ENCODE data around the gene PIK3R2. TPM values are rescaled to one million over a fixed set of nuclear protein-coding genes. Genes with fewer than 3 reads are reported as not detected.
"Not testable (repeated sequence)": the region's sequence is repeated elsewhere in the genome, so short reads cannot be mapped to it uniquely, and the experiment has no call there.

The PIK3R2 gene
- total RNA-seq, 1 donor from 2014 or later: 41.4 TPM

DNA sequence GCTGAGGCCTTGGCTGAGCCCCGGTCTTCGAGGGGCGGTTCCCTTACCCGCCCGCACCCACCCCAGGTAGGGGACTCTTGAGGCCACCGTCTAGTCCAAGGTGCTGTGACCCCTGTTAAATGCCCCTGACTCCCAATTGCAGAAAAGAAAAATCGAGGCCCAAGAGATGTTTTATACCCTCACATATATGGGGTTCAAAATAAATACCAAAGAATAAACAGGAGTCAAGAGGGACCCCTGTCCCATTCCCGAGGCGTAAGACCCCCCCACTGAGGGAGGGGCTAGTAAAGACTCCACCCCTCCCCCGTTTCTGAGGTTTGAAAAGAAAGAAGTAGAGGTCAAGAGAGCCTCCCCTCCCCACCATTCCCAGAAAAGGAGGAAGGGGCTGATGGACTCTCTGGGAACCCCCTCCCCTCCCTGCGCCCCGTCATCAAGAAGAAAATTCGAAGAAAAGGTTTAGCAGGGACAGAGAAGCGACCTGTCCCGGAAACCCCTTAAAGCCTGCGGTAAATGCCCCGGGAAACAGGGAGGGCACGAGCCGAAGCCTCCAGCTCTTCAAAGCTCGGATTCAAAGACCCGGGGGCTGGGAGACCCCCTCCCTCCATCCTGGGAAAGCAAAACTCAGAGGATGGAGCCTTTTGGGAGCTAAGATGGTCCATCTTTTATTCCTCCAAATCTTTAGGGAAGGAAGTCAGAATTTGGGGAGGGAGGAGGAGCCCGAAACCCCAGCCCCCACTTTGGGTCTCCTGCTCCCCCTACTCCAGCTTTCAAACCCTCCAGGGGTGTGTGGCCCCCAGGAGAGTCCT is 51.6 kb downstream of the PIK3R2 start:
- Histone ChIP-seq H3K27me3 (ENCODE audit: control insufficient read depth, insufficient read depth, low read length) (peaks cover 16% of the 10 kb centered on the region), H3K4me3 (ENCODE audit: low read depth, low read length) (peak overlapping the region; percentile 52), H3K36me3 (ENCODE audit: control insufficient read depth, insufficient read depth, low read length) (no peaks in the 10 kb centered on the region)
- TF ChIP-seq, protein P1, sequence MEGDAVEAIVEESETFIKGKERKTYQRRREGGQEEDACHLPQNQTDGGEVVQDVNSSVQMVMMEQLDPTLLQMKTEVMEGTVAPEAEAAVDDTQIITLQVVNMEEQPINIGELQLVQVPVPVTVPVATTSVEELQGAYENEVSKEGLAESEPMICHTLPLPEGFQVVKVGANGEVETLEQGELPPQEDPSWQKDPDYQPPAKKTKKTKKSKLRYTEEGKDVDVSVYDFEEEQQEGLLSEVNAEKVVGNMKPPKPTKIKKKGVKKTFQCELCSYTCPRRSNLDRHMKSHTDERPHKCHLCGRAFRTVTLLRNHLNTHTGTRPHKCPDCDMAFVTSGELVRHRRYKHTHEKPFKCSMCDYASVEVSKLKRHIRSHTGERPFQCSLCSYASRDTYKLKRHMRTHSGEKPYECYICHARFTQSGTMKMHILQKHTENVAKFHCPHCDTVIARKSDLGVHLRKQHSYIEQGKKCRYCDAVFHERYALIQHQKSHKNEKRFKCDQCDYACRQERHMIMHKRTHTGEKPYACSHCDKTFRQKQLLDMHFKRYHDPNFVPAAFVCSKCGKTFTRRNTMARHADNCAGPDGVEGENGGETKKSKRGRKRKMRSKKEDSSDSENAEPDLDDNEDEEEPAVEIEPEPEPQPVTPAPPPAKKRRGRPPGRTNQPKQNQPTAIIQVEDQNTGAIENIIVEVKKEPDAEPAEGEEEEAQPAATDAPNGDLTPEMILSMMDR (IDR thresholded peaks at IDR 0.05; ENCODE audit: insufficient read depth, low read length, poor library complexity, severe bottlenecking): no peak
- no peak for DNase-seq (ENCODE audit: low read depth)

DNA sequence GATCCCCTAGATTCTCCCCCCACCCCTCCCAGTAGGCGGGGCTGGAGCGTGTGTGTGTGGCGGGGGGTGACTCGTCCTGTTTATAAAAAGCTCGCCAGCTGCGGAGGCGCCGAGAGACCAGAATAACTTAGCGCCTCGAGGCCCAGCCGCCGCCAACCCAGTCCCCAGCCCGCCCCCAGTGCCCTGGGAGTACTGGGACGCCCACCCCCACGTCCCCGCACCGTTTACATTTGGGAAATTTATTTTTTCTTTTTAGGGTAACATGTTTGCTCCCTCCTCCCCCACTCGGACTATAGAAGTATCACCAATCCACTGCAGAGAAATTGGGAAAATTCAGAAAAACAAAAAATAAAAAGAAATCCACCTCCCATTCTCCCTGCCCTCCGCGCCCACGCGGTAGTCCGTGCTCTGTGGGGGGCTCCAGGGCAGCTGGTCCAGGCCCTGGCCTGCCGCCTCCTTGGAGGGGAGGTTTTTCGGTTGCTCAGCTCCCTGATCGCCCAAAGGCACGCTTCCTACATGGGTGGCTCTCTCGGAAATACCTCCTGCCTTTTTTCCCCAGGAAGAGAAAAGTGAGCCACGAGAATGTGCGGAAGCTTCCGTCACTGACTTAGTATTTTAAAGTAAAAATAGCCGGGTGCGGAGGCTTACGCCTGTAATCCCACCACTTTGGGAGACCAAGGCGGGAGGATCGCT is 52.4 kb downstream of the PIK3R2 start:
- Histone ChIP-seq H3K4me3 (ENCODE audit: low read depth, low read length) (peak overlapping the region; percentile 52), H3K27me3 (ENCODE audit: control insufficient read depth, insufficient read depth, low read length) (peaks cover 16% of the 10 kb centered on the region), H3K36me3 (ENCODE audit: control insufficient read depth, insufficient read depth, low read length) (no peaks in the 10 kb centered on the region)
- TF ChIP-seq, protein P1 (IDR thresholded peaks at IDR 0.05; ENCODE audit: insufficient read depth, low read length, poor library complexity, severe bottlenecking): no peak
- DNase-seq (ENCODE audit: low read depth): no peak

DNA sequence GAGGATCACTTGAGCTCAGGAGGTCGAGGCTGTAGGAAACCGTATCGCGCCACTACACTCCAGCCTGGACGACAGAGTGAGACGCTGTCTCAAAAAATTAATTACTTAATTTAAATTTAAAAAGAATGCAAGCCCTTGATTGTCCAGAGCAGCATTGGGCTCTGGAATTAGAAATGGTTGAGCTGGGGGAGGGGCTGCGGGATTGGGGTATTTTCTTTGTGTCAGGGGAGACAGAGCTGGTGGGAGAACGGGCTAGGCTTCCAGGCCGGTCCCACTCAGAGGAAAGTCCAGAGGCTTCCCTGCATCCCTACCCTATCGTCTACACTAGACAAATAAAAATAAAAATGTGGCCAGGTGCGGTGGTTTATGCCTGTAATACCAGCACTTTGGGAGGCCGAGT is 53.1 kb downstream of the PIK3R2 start:
- Histone ChIP-seq H3K27me3 (ENCODE audit: control insufficient read depth, insufficient read depth, low read length) (peaks cover 22% of the 10 kb centered on the region), H3K36me3 (ENCODE audit: control insufficient read depth, insufficient read depth, low read length) (no peaks in the 10 kb centered on the region), H3K4me3 (ENCODE audit: low read depth, low read length) (no peak overlapping the region)
- no peak for DNase-seq (ENCODE audit: low read depth)
- TF ChIP-seq, protein P1 (IDR thresholded peaks at IDR 0.05; ENCODE audit: insufficient read depth, low read length, poor library complexity, severe bottlenecking): no peak

DNA sequence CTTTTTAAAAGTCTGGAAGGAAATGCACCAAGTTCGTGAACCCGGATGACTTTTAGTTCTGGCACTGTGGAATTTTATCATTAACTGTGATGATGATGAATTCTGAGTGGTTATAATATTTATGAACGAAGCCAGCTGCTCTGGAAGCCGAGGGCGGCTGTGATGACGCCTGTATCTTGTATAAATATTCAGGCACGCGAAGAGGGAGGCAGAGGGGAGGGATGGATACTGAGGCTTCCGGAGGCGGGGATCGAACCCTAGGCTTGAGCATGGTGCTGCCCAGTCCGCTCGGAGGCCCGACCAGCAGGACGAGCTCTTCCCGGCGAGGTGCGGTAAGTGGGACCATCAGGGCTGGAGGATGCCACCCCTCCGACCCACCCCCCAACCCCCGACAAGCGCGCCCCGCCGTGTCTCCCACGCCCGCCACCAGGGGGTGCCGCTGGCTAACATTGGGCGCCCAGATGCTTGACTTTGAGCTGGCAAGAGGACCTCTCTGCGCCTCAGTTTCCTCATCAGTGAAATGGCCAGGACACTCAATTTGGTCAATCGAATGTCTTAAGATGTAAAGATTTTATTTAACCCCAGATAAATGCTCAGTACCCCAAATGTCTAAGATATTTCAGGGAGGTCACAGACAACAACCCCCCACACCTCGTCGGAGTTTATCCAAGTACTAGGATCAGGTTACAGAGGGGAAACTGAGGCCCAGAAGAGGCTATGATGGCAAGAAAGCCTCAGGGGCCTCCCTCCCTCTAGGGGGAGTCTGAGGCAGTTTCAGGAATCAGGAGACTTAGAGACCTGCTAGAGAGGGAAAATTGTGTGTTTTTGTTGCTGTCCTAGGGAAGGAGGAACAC is 55.4 kb downstream of the PIK3R2 start:
- TF ChIP-seq, protein P1 (IDR thresholded peaks at IDR 0.05; ENCODE audit: insufficient read depth, low read length, poor library complexity, severe bottlenecking): peak; percentile 69
- DNase-seq (ENCODE audit: low read depth): no peak
- no peaks in the 10 kb centered on the region for H3K36me3 ChIP-seq (ENCODE audit: control insufficient read depth, insufficient read depth, low read length)
- peaks cover 16% of the 10 kb centered on the region for H3K27me3 ChIP-seq (ENCODE audit: control insufficient read depth, insufficient read depth, low read length)
- no peak overlapping the region for H3K4me3 ChIP-seq (ENCODE audit: low read depth, low read length)

DNA sequence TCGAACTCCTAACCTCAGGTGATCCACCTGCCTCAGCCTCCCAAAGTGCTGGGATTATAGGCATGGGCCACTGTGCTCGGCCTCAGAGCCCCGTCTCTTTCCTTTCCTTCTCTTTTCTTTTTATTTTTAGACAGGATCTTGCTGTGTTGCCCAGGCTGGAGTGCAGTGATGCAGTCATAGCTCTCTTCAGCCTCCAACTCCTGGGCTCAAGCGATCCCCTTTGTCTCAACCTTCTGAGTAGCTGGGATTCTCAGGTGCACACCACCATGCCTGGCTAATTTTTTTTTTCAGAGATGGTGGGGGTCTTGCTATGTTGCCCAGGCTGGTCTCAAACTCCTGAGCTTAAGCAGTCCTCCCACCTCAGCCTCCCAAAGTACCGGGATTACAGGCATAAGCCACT is 56.9 kb downstream of the PIK3R2 start:
- peaks cover 15% of the 10 kb centered on the region for H3K27me3 ChIP-seq (ENCODE audit: control insufficient read depth, insufficient read depth, low read length)
- not testable (repeated sequence) for H3K4me3 ChIP-seq (ENCODE audit: low read depth, low read length); H3K36me3 ChIP-seq (ENCODE audit: control insufficient read depth, insufficient read depth, low read length); DNase-seq (ENCODE audit: low read depth)

DNA sequence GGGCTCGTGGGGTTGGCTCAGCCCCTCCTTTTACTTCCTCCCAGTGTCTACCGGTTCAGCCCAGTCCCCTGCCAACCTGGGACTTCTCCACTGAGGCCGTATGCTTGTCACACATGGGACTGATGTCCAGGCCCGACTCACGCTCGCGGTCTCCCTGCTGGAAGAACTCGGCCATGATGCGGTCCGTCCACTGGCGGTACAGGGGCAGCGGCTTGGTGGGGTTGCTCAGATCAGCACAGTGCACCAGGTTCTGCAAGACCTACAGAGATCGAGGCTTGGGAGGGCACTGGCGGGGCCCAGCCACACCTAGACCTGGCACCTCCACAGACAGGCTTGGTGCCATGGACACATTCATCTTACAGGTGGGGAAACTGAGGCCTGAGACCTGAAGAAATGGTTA is 58.7 kb downstream of the PIK3R2 start:
- H3K36me3 ChIP-seq (ENCODE audit: control insufficient read depth, insufficient read depth, low read length): no peaks in the 10 kb centered on the region
- peaks cover 15% of the 10 kb centered on the region for H3K27me3 ChIP-seq (ENCODE audit: control insufficient read depth, insufficient read depth, low read length)
- H3K4me3 ChIP-seq (ENCODE audit: low read depth, low read length): no peak overlapping the region
- TF ChIP-seq, protein P1 (IDR thresholded peaks at IDR 0.05; ENCODE audit: insufficient read depth, low read length, poor library complexity, severe bottlenecking): no peak
- no peak for DNase-seq (ENCODE audit: low read depth)
